ENCODE results near the gene XAB2. TPM values are rescaled to one million over a fixed set of nuclear protein-coding genes. Genes with fewer than 3 reads are reported as not detected.

The XAB2 gene
- total and polyA plus RNA-seq, 2 experiments from 2014 or later = 12.2 to 33.0 TPM

DNA sequence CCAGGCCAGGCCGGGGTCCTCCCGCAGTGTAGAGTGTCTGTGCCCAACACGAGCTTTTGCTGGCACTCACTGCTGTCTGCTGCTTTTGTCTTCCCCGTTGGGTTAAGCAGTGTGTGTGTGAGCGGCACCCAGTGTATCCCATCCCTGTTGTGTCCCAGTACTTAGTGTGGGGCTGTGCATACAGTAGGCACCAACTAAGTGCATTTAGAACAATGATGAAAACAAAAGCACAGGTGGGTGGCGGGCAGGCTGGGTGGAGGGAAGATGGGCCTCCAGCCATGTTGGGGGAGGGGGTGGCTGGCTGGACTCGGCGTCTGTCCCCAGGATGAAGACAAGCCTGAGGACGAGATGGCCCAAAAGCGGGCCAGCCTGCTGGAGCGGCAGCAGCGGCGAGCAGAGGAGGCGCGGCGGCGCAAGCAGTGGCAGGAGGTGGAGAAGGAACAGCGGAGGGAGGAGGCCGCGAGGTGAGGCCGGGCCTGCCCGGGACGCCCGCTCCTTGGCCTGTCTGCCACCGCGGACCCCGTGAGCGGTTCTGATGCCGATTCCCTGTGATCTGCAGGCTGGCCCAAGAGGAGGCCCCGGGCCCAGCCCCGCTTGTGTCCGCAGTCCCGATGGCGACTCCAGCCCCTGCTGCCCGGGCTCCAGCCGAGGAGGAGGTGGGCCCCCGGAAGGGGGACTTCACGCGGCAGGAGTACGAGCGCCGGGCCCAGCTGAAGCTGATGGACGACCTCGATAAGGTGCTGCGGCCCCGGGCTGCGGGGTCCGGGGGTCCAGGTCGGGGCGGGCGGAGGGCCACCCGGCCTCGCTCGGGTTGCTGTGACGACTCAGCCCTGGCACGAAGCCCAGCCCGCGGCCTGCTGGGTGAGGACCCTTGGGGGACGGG lies 14.2 kb downstream of the XAB2 start:
- Histone ChIP-seq H3K27me3 (replicated peaks; ENCODE audit: insufficient read depth) (no peaks in the 10 kb centered on the region), H3K4me3 (no peak overlapping the region), H4K20me1 (ENCODE audit: insufficient read depth) (no peaks in the 10 kb centered on the region), H3K9ac (no peak overlapping the region), H3K4me2 (ENCODE audit: unreplicated experiment) (no peak overlapping the region), H3K4me1 (ENCODE audit: insufficient read depth) (no peaks in the 10 kb centered on the region), H3K9me3 (ENCODE audit: low read depth) (no peaks in the 10 kb centered on the region), H3K79me2 (ENCODE audit: insufficient read depth) (no peaks in the 10 kb centered on the region), H3K27ac (no peak overlapping the region), H2AFZ (no peak overlapping the region), H3K36me3 (ENCODE audit: low read depth) (no peaks in the 10 kb centered on the region), H3K9me2 (ENCODE audit: insufficient read depth) (no peaks in the 10 kb centered on the region), H3F3A (ENCODE audit: insufficient read depth) (no peaks in the 10 kb centered on the region)
- TF ChIP-seq EZH2phosphoT487 (IDR thresholded peaks at IDR 0.05; ENCODE audit: insufficient read depth, low read depth) (no peak), EZH2 (IDR thresholded peaks at IDR 0.05; ENCODE audit: insufficient read depth, poor library complexity, severe bottlenecking) (no peak)
- DNase-seq = no peak
- 77 to 80% methylated on average over 21 to 59 of the region's 59 CpGs for WGBS, 2 experiments (ENCODE audit: low coverage in 1 of 2, low lambda C conversion rate in 2 of 2, missing lambda C conversion rate in 2 of 2)
- in situ Hi-C loops (cut with MboI) = no loop called here

- no peaks in the 10 kb centered on the region for H3K4me1 ChIP-seq (ENCODE audit: insufficient read depth)
- no peak overlapping the region for H2AFZ ChIP-seq
- H3K79me2 ChIP-seq (ENCODE audit: insufficient read depth) = no peaks in the 10 kb centered on the region
- DNase-seq = no peak
- 85 to 86% methylated on average over 65 to 80 of the region's 81 CpGs for WGBS, 2 experiments (ENCODE audit: low coverage in 1 of 2, low lambda C conversion rate in 2 of 2, missing lambda C conversion rate in 2 of 2)
- no peak overlapping the region for H3K4me3 ChIP-seq
- no peak overlapping the region for H3K9ac ChIP-seq
- no peaks in the 10 kb centered on the region for H3K9me3 ChIP-seq (ENCODE audit: low read depth)
- no peak overlapping the region for H3K4me2 ChIP-seq (ENCODE audit: unreplicated experiment)
- in situ Hi-C loops (cut with MboI) = no loop called here
- no peak for TF ChIP-seq EZH2 (IDR thresholded peaks at IDR 0.05; ENCODE audit: insufficient read depth, poor library complexity, severe bottlenecking)
- no peak for TF ChIP-seq EZH2phosphoT487 (IDR thresholded peaks at IDR 0.05; ENCODE audit: insufficient read depth, low read depth)
- no peak overlapping the region for H3K27ac ChIP-seq
- H3K9me2 ChIP-seq (ENCODE audit: insufficient read depth) = no peaks in the 10 kb centered on the region
- no peaks in the 10 kb centered on the region for H3F3A ChIP-seq (ENCODE audit: insufficient read depth)
- H4K20me1 ChIP-seq (ENCODE audit: insufficient read depth) = no peaks in the 10 kb centered on the region
- no peaks in the 10 kb centered on the region for H3K36me3 ChIP-seq (ENCODE audit: low read depth)
- H3K27me3 ChIP-seq (replicated peaks; ENCODE audit: insufficient read depth) = no peaks in the 10 kb centered on the region
Measured at GRCh38 chr19:7612282-7613274, 16.8 kb downstream of the XAB2 start.

DNA sequence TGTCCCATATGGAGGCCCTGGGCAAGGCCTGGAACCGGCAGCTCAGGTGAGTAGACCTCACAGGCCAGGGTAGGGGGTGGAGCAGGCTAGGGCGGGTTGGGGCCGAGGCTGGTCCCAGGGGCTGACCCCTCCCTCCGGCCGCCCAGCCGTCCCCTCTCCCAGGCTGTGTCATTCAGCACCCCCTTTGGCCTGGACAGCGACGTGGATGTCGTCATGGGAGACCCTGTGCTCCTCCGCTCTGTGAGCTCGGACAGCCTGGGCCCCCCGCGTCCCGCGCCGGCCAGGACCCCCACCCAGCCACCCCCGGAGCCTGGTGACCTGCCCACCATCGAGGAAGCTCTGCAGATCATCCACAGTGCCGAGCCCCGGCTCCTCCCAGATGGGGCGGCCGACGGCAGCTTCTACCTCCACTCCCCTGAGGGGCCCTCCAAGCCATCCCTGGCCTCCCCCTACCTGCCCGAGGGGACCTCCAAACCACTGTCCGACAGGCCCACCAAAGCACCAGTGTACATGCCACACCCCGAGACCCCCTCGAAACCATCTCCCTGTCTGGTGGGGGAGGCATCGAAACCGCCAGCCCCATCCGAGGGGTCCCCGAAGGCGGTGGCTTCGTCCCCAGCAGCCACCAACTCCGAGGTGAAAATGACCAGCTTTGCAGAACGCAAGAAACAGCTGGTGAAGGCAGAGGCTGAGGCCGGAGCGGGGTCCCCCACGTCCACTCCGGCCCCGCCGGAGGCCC lies 17.6 kb downstream of the XAB2 start:
- Histone ChIP-seq H3K9ac (no peak overlapping the region), H3F3A (ENCODE audit: insufficient read depth) (no peaks in the 10 kb centered on the region), H3K9me3 (ENCODE audit: low read depth) (no peaks in the 10 kb centered on the region), H3K79me2 (ENCODE audit: insufficient read depth) (no peaks in the 10 kb centered on the region), H2AFZ (no peak overlapping the region), H3K4me1 (ENCODE audit: insufficient read depth) (no peaks in the 10 kb centered on the region), H3K9me2 (ENCODE audit: insufficient read depth) (no peaks in the 10 kb centered on the region), H3K36me3 (ENCODE audit: low read depth) (no peaks in the 10 kb centered on the region), H3K4me3 (no peak overlapping the region), H3K27me3 (replicated peaks; ENCODE audit: insufficient read depth) (no peaks in the 10 kb centered on the region), H3K4me2 (ENCODE audit: unreplicated experiment) (no peak overlapping the region), H4K20me1 (ENCODE audit: insufficient read depth) (no peaks in the 10 kb centered on the region), H3K27ac (no peak overlapping the region)
- in situ Hi-C loops (cut with MboI) = no loop called here
- no peak for DNase-seq
- TF ChIP-seq EZH2phosphoT487 (IDR thresholded peaks at IDR 0.05; ENCODE audit: insufficient read depth, low read depth) (no peak), EZH2 (IDR thresholded peaks at IDR 0.05; ENCODE audit: insufficient read depth, poor library complexity, severe bottlenecking) (no peak)
- 80 to 85% methylated on average over 24 to 41 of the region's 41 CpGs for WGBS, 2 experiments (ENCODE audit: low coverage in 1 of 2, low lambda C conversion rate in 2 of 2, missing lambda C conversion rate in 2 of 2)
